ENCODE data around the gene MAMDC4. TPM values are rescaled to one million over a fixed set of nuclear protein-coding genes. Genes with fewer than 3 reads are reported as not detected.

The MAMDC4 gene
- total and polyA plus RNA-seq, 2 experiments from 2014 or later, result 1.7 to 6.8 TPM

- TF ChIP-seq REST (IDR thresholded peaks at IDR 0.05; ENCODE audit: unreplicated experiment) (no peak), EZH2phosphoT487 (IDR thresholded peaks at IDR 0.05; ENCODE audit: unreplicated experiment) (no peak), NANOG (IDR thresholded peaks at IDR 0.05; ENCODE audit: borderline replicate concordance) (no peak), ETS1 (IDR thresholded peaks at IDR 0.05) (no peak), EZH2 (IDR thresholded peaks at IDR 0.05; ENCODE audit: low read depth, unreplicated experiment) (no peak), POLR2AphosphoS5 (IDR thresholded peaks at IDR 0.05; ENCODE audit: low read depth) (no peak)
Measured at GRCh38 chr9:136889858-136890257, 37.7 kb downstream of the MAMDC4 start (continued).

GRCh38 chr9:136890661-136891060 lies 38.5 kb downstream of the MAMDC4 start:
- H3K9me3 Mint-ChIP-seq, result no peaks in the 10 kb centered on the region
- DNase-seq (ENCODE audit: low spot score) (no peak), ATAC-seq (no peak)
- peaks cover 11% of the 10 kb centered on the region for H3K36me3 Mint-ChIP-seq (ENCODE audit: low read depth)
- Histone ChIP-seq H4K20me1 (replicated peaks; ENCODE audit: insufficient read depth) (peaks cover 52% of the 10 kb centered on the region), H3K9me2 (ENCODE audit: insufficient read depth) (no peaks in the 10 kb centered on the region), H3K36me3 (ENCODE audit: insufficient read depth) (no peaks in the 10 kb centered on the region), H3K79me2 (replicated peaks; ENCODE audit: insufficient read depth) (peaks cover 85% of the 10 kb centered on the region), H3K4me2 (no peak overlapping the region), H3K27me3 (ENCODE audit: insufficient read depth) (no peaks in the 10 kb centered on the region), H3K4me1 (ENCODE audit: insufficient read depth) (peaks cover 7% of the 10 kb centered on the region), H3F3A (replicated peaks; ENCODE audit: low read depth) (no peaks in the 10 kb centered on the region), H2AFZ (no peak overlapping the region), H3K4me3 (no peak overlapping the region), H3K27ac (ENCODE audit: low read depth) (no peak overlapping the region)
- no peak overlapping the region for H3K27ac Mint-ChIP-seq
- H3K27me3 Mint-ChIP-seq (ENCODE audit: insufficient read depth, low read depth, poor library complexity), result peaks cover 14% of the 10 kb centered on the region
- H3K4me3 Mint-ChIP-seq, result no peak overlapping the region
- no peak for TF ChIP-seq ETS1 (IDR thresholded peaks at IDR 0.05)
- TF ChIP-seq CTCF (conservative IDR thresholded peaks at IDR 0.05; ENCODE audit: low read depth in 2 of 2), result no peak
- no peak for TF ChIP-seq STAT1 (IDR thresholded peaks at IDR 0.05; ENCODE audit: unreplicated experiment)
- no peak for TF ChIP-seq EZH2phosphoT487 (IDR thresholded peaks at IDR 0.05; ENCODE audit: unreplicated experiment)
- no peak for TF ChIP-seq ZNF462 (CRISPR knock-in tag; IDR thresholded peaks at IDR 0.05)
- no peak for TF ChIP-seq CREB1 (CRISPR knock-in tag; IDR thresholded peaks at IDR 0.05; ENCODE audit: low read depth)
- no peak for TF ChIP-seq JUNB (IDR thresholded peaks at IDR 0.05; ENCODE audit: unreplicated experiment)
- TF ChIP-seq POLR2AphosphoS5 (IDR thresholded peaks at IDR 0.05; ENCODE audit: low read depth), result no peak
- peaks cover 7% of the 10 kb centered on the region for H3K4me1 Mint-ChIP-seq

Measured in GM23338 (cell line).